ENCODE data around the gene RAB31. TPM values are rescaled to one million over a fixed set of nuclear protein-coding genes. Genes with fewer than 3 reads are reported as not detected.

The RAB31 gene
- total RNA-seq, 4 donors from 2014 or later, result 22.9 to 98.1 (median 34.3) TPM

- H3K36me3 ChIP-seq, result no peaks in the 10 kb centered on the region
- H3K27me3 ChIP-seq, result no peaks in the 10 kb centered on the region
- no peaks in the 10 kb centered on the region for H3K9me3 ChIP-seq
- no peak for DNase-seq
- H3K4me1 ChIP-seq, result no peaks in the 10 kb centered on the region
- no peak overlapping the region for H3K27ac ChIP-seq
- intact Hi-C loops (cut with DNase I; ENCODE audit: low total_unique reads), result no loop called here
- TF ChIP-seq, protein P1, sequence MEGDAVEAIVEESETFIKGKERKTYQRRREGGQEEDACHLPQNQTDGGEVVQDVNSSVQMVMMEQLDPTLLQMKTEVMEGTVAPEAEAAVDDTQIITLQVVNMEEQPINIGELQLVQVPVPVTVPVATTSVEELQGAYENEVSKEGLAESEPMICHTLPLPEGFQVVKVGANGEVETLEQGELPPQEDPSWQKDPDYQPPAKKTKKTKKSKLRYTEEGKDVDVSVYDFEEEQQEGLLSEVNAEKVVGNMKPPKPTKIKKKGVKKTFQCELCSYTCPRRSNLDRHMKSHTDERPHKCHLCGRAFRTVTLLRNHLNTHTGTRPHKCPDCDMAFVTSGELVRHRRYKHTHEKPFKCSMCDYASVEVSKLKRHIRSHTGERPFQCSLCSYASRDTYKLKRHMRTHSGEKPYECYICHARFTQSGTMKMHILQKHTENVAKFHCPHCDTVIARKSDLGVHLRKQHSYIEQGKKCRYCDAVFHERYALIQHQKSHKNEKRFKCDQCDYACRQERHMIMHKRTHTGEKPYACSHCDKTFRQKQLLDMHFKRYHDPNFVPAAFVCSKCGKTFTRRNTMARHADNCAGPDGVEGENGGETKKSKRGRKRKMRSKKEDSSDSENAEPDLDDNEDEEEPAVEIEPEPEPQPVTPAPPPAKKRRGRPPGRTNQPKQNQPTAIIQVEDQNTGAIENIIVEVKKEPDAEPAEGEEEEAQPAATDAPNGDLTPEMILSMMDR (IDR thresholded peaks at IDR 0.05), result no peak
- TF ChIP-seq POLR2A (IDR thresholded peaks at IDR 0.05), result no peak
- H3K4me3 ChIP-seq, result no peak overlapping the region
Observed at GRCh38 chr18:9834551-9834950, 126.5 kb downstream of the RAB31 start.

- H3K27me3 ChIP-seq, result no peaks in the 10 kb centered on the region
- no peak for TF ChIP-seq POLR2A (IDR thresholded peaks at IDR 0.05)
- TF ChIP-seq, protein P1 (IDR thresholded peaks at IDR 0.05), result no peak
- intact Hi-C loops (cut with DNase I; ENCODE audit: low total_unique reads), result no loop called here
- H3K27ac ChIP-seq, result peak overlapping the region; percentile 46 to 71
- no peaks in the 10 kb centered on the region for H3K4me1 ChIP-seq
- no peaks in the 10 kb centered on the region for H3K9me3 ChIP-seq
- DNase-seq, result no peak
- H3K36me3 ChIP-seq, result no peaks in the 10 kb centered on the region
- no peak overlapping the region for H3K4me3 ChIP-seq
Observed at GRCh38 chr18:9835113-9835755, 127.1 kb downstream of the RAB31 start.

- Histone ChIP-seq H3K36me3 (no peaks in the 10 kb centered on the region), H3K4me1 (no peaks in the 10 kb centered on the region), H3K27ac (peak overlapping the region; percentile 46 to 71), H3K27me3 (no peaks in the 10 kb centered on the region), H3K9me3 (no peaks in the 10 kb centered on the region), H3K4me3 (no peak overlapping the region)
- intact Hi-C loops (cut with DNase I; ENCODE audit: low total_unique reads), result no loop called here
- TF ChIP-seq, protein P1 (IDR thresholded peaks at IDR 0.05), result no peak
- TF ChIP-seq POLR2A (IDR thresholded peaks at IDR 0.05), result no peak
- DNase-seq, result no peak
Observed at GRCh38 chr18:9835825-9836224, 127.7 kb downstream of the RAB31 start.

GRCh38 chr18:9838144-9838877 is 130.2 kb downstream of the RAB31 start:
- no peaks in the 10 kb centered on the region for H3K4me1 ChIP-seq
- TF ChIP-seq, protein P1 (IDR thresholded peaks at IDR 0.05), result no peak
- no peak for TF ChIP-seq POLR2A (IDR thresholded peaks at IDR 0.05)
- no peak overlapping the region for H3K4me3 ChIP-seq
- intact Hi-C loops (cut with DNase I; ENCODE audit: low total_unique reads), result no loop called here
- no peaks in the 10 kb centered on the region for H3K27me3 ChIP-seq
- H3K27ac ChIP-seq, result peak overlapping the region in 1 of 2 donors; percentile 49
- H3K9me3 ChIP-seq, result no peaks in the 10 kb centered on the region
- peak in 1 of 2 donors; percentile 37 for DNase-seq
- no peaks in the 10 kb centered on the region for H3K36me3 ChIP-seq

DNA sequence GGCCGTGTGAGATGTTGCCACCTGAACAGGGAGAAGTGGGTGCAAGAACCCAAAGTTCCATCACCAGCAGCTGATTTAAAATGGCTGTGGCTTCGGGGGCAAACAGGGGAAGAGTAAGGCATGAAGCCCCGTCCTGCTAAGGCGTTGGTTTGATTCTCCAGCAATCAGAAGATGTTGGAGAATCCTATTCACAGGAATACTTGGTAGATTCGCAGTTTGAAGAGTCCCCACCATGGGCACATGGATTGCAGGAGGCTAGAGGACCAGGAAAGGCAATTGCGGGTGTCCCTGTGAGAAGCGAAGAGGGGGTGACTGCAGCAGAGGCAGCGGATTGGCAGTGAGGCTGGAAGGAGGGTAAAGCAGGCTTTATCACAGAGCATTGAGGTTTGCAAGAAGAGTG is 131.1 kb downstream of the RAB31 start:
- TF ChIP-seq POLR2A (IDR thresholded peaks at IDR 0.05), result no peak
- TF ChIP-seq, protein P1 (IDR thresholded peaks at IDR 0.05), result no peak
- H3K4me1 ChIP-seq, result no peaks in the 10 kb centered on the region
- intact Hi-C loops (cut with DNase I; ENCODE audit: low total_unique reads), result no loop called here
- DNase-seq, result no peak
- no peaks in the 10 kb centered on the region for H3K27me3 ChIP-seq
- no peaks in the 10 kb centered on the region for H3K9me3 ChIP-seq
- no peak overlapping the region for H3K4me3 ChIP-seq
- H3K27ac ChIP-seq, result peak overlapping the region in 1 of 2 donors; percentile 49
- H3K36me3 ChIP-seq, result no peaks in the 10 kb centered on the region

All from uterus (tissue), 4 donors.